Measurements from ENCODE around the gene KRT75.
"Not testable (repeated sequence)": the region's sequence is repeated elsewhere in the genome, so short reads cannot be mapped to it uniquely, and the experiment has no call there.

The KRT75 gene

DNA sequence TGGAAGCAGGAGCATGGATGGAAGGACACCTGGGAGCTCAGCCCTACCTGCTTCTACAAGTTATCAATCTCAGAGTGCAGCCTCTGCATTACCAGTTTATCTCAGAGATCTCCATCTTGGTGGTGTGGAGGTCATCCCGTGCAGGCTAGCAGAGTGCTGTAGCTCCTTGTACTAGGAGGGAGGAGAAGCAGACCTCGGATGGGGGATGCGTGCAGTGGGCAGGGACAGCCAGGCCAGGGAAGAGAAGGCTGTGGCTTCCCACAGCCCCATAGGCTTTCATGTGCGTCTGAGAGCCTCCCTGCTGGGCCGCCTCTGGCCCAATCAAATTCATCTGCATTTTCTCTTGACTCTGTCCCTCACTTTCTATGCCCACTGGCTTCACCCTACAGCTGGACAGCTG lies 19.2 kb downstream of the KRT75 start:
- no peak for DNase-seq

DNA sequence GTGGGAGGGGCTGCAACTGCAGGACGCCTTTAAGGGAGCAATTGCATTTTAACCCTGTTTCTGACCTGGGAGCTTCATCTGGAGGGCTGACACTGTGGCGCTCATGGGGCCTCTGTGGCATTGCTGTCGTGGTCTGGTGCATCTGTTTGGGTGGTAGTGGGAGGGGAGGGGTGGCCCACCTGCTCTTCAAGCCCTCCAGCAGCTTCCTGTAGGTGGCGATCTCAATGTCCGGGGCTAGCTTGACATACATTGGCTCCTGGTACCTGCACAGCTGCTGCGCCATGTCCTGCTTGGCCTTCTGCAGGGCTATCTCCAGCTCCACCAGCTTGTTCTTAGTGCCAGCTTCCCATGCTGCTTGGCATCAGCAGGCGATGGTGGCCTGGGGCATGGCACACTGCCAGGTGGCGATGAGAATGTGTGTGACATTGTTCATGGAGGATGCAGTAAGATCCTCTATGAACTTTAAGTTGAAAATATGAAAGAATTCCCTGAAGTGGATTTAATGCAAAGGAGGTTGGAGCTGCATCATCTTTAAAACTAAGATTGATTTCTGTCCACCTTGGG lies 20.3 kb downstream of the KRT75 start:
- no peak for DNase-seq

GRCh38 chr12:52413202-52413601 lies 21.0 kb downstream of the KRT75 start:
- no peak for DNase-seq

DNA sequence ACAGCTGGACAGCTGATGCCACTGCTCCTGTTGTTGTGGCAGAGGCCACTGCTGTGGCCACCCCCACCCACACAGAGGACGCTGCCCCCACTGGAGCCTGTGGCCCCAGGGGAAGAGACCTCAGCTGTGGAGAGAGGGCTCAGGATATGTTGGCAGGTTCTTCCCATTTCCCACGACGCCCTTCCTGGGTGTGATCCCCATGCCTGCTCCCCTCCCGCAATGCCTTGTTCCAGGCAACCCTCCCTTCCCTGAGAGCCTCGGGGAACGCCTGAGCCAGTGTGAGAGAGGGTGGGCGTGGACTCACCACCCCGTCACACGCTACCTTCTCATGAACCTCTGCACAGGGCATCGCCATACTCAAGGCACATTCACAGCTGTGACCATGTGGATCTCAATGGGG lies 22.4 kb downstream of the KRT75 start:
- no peak for DNase-seq

DNA sequence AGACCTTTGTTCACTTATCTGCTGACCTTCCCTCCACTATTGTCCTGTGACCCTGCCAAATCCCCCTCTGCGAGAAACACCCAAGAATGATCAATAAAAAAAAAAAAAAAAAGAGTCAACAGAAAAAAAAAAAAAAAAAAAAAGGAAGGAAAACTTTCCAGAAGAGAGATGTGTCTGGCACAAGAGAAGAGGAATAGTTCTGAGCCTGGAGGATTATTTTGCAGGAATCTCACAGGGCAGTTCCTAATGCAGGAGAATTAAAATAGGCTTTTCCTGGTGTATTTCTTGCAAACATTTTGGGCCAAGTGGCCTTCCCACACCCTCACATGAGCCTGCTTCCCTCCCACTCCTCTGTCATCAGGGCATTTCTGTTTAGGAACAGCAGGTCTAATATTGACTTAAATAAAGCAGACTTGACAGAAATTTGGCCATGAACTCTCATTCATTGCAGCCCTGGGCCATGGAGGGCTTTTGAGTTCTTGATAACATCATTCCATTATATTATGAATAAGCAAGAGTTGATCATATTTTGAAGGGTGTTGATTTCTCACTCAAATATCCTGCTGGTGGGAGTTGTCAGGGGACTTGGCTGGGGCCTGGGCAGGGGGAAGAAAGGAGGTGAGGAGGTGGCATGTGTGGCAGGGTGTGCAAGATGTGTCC lies 23.5 kb downstream of the KRT75 start:
- DNase-seq = not testable (repeated sequence)

GRCh38 chr12:52407918-52408317 lies 26.3 kb downstream of the KRT75 start:
- no peak for DNase-seq

GRCh38 chr12:52405922-52406385 lies 28.2 kb downstream of the KRT75 start, which contains the start of gene KRT82:
TSS of gene KRT82 (minus strand) at chr12:52406335. CDS start at chr12:52406277, 58 bp downstream.
- DNase-seq = no peak

DNA sequence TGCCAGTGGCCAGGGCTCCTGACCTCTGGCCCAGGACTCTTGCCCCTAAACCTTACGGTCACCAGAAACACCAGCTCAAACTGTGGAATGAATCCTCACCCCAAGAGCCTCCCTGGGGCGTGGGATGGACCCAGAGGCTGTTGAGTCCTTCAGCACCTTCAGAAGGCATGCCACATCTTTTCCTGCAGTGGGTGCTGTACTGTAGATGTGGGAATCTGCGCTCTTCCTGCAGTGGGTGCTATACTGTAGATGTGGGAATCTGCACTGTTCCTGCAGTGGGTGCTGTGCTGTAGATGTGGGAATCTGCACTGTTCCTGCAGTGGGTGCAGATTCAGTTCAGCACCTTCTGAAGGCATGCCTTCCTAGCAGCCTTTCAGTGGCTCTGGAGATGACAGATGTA lies 29.2 kb downstream of the KRT75 start:
- DNase-seq = no peak

DNA sequence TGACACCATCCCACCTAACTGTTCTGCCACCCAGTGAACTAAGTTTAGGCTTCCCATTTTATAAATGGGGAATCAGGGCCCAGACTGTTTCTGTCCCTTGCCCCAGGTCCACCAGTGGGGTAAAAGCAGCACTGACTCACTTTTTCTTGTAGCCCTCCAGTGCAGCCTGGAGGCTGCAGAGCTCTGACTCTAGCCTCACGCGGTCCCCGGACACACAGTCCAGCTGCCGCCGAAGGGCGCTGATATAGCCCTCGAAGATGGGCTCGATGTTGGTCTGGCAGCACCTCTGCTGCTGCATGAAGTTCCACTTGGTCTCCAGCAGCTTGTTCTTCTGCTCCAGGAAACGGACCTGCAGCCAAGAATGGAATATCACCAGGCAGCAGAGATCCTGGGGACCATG lies 30.6 kb downstream of the KRT75 start:
- DNase-seq = no peak

DNA sequence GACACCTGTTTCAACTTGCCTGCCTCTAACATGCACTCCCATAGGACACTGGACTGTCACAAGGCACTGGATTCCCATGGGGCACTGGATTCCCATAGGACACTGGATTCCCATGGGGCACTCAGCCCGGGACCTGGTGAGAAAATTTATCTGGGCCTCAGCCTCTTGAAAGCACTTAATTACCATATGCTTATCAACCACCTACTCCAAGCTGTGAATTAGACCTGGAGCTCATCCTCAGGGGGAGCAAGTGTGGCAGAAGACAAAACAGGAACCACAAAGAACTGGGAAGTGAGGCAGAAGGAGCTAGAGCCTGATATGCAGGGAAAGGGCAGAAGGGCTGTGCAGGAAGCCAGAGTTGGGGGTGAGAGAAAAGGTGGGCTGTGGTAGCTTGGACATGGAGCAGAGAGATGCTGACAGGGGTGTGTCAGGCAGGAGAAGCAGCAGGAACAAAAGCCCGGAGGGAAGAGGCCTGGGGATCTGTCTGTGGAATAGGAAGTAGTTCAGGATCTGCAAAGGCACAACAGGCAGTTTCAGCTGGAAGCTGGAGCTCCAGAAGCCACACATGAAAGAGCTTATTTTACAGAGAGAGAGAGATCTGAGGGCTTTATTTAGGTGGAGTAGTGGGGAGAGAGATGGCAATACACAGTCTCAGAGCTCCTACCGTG lies 31.2 kb downstream of the KRT75 start:
- DNase-seq = no peak

DNA sequence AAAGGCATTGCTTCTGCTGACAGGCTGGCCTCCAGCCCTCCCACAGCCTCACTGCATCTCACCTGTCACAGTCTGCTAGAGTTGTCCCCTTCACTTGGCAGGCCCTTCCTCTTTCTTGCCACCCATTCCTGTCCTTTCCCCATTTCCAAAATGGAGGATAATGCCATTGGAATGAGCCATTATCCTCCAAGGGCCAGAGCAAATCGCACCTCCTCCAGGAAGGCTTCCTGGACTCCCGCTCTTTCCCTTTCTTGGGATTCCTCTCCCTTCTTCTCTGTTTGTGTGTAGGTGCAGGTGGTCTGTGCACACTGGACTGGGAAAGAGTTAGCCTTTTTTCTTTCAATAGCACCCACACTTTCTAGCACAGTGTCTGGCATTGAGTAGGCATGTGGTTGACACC lies 31.8 kb downstream of the KRT75 start:
- no peak for DNase-seq

- DNase-seq = no peak
Measured at GRCh38 chr12:52401926-52402325, 32.2 kb downstream of the KRT75 start.

GRCh38 chr12:52401526-52401925 lies 32.6 kb downstream of the KRT75 start:
- no peak for DNase-seq

GRCh38 chr12:52400906-52401305 lies 33.3 kb downstream of the KRT75 start:
- no peak for DNase-seq

GRCh38 chr12:52399756-52400155 lies 34.4 kb downstream of the KRT75 start:
- no peak for DNase-seq

GRCh38 chr12:52398176-52398575 lies 36.0 kb downstream of the KRT75 start:
- no peak for DNase-seq

- DNase-seq = no peak
Measured at GRCh38 chr12:52396656-52397055, 37.5 kb downstream of the KRT75 start.

DNA sequence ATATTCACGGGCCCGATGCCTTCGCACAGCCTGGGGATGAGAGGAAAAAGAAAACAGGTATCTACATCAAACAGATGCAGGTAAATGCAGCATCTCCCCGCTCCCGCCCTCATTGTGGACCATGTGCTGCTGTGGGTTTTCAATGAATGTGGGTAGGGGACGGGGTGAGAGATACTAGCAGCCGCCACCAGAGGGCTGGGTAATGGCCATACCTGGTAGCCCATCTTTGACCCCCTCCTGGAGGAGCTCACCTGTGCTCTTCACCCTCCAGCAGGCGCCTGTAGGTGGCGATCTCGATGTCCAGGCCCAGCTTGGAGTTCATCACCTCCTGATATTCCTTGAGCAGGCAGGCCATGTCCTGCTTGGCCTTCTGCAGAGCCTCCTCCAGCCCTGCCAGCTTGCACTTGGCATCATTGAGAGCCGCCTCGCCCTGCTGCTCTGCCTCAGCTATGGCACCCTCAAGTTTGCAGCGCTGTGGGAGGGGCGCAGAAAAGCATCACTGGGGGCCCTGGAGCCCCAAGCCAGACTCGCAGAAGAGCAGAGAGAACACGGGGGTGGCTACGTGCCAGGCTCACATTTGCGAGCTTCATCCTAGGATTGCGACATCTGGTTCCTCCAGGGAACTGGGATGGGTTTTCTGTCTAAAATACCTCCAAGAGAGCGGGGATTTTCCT lies 38.3 kb downstream of the KRT75 start:
- no peak for DNase-seq

- DNase-seq = no peak
Measured at GRCh38 chr12:52394836-52395405, 39.2 kb downstream of the KRT75 start.

- DNase-seq = no peak
Measured at GRCh38 chr12:52392465-52393007, 41.6 kb downstream of the KRT75 start.

DNA sequence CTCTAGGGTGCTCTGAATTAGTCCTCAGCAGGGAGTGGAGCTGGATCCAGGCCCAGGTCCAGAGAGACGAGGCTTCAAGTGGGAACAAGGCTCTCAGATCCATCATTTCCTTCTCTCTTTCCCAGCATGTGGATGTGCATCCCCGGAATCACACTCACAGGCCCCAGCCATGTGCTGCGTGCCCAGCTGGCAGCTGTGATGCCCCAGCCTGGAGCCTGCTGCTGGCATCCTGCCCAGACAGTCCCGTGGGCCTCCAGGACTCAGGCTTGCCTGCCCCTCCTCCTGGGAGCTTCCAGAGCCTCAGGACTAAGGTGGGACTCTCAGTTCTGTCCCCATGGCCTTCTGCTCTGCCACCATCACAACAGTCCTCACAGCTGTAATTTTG lies 42.6 kb downstream of the KRT75 start:
- DNase-seq = no peak

DNA sequence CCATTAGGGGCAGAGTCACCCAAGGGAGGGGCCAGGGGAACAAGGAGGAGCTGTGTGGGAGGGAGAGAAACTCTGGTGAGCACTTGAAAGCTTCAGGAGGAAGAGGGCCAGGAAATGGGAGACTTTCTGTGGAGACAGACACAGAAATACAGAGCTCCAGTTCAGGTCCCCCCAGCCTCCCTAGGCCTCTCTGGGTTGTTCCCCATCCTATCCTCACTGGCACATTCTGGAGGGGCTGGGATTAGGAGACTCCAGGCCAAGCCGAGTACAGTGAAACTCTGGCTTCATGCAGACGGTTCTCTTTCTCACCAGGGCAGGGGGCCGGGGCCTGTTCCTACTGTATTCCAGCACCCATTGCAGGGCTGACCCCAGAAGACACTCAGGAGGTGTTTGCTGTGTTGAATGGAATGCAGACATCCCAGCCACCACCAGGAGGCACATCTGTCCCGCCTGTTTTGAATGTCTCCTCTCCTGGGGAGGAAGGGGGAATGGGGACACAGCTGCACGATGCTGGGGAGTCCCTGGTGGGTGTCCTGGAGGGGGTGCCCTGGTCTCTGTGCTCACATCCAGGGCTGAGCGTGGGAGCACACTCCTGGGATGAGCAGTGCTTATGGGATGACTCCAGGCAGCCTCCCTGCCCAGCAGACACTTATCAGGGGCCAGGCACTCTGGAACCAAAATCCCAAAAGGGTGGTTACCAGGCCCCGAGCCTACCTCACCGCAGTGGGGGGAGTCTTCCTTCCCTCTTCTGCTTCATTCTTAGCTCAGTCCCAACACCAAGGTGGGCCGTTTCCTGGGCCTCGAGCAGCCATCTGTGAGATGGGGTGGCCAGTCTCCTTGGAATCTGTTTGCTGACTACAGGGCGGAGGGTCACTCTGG lies 43.2 kb downstream of the KRT75 start:
- DNase-seq = no peak

Measured in stimulated activated CD4-positive, alpha-beta T cell treated with anti-CD3 and anti-CD28 coated beads, Interleukin-4, amount 100 ng/mL, for 4 hours (primary cell).